K562 (cell line): ENCODE measurements around the gene HCFC1R1. TPM values are rescaled to one million over a fixed set of nuclear protein-coding genes. Genes with fewer than 3 reads are reported as not detected.

Experiments used
- ARID1B ChIP-seq: fragments of 450-650 bp; IDR thresholded peaks from 2 replicates; pipeline ENCODE4 v1.6.1; 2016; ENCODE audit warnings: antibody characterized with exemption, mild to moderate bottlenecking, inconsistent platforms
- ATF4 ChIP-seq: fragments of 450-650 bp; formaldehyde crosslinking; IDR thresholded peaks from 2 replicates; pipeline ENCODE4 v1.4.0; 2022; ENCODE audit warnings: mild to moderate bottlenecking, moderate library complexity
- EGR1 ChIP-seq: fragments of 450-650 bp; conservative IDR thresholded peaks from 2 replicates; pipeline ENCODE4 v1.6.1; 2017; ENCODE audit warnings: mild to moderate bottlenecking
- EHMT2 ChIP-seq: fragments of 450-650 bp; IDR thresholded peaks from 2 replicates; pipeline ENCODE4 v1.6.1; 2018; ENCODE audit warnings: antibody characterized with exemption
- FOS ChIP-seq: IDR thresholded peaks from 3 replicates; pipeline ENCODE4 v1.6.1; 2011; ENCODE audit not compliant: insufficient read length; ENCODE audit errors: extremely low read depth
- GATAD2B ChIP-seq: fragments of 450-650 bp; IDR thresholded peaks from 2 replicates; pipeline ENCODE4 v1.6.1; 2017; ENCODE audit warnings: mild to moderate bottlenecking, borderline replicate concordance
- GTF2B ChIP-seq: IDR thresholded peaks from 2 replicates; pipeline ENCODE4 v1.6.1; 2011; ENCODE audit not compliant: insufficient read length; ENCODE audit errors: extremely low read depth
- MYC ChIP-seq, 2 experiments: fragments of 250-450 bp in 1 of 2; sonication (Bioruptor Pico) in 1 of 2; IDR thresholded peaks; 2 replicates each; pipeline versions ENCODE4 v1.5.1 to v1.6.1; 2012 to 2021; ENCODE audit warnings: low read depth in 2 of 2, borderline replicate concordance in 1 of 2, improper control_type of control experiment in 1 of 2, low read length in 1 of 2, mild to moderate bottlenecking in 1 of 2, moderate library complexity in 1 of 2
- PATZ1 ChIP-seq: fragments of 250-450 bp; sonication (Bioruptor Pico); IDR thresholded peaks from 2 replicates; pipeline ENCODE4 v1.5.0; 2020; ENCODE audit warnings: mild to moderate bottlenecking, borderline replicate concordance
- PRPF4 ChIP-seq: fragments of 200-400 bp; formaldehyde crosslinking; IDR thresholded peaks from one replicate; pipeline ENCODE4 v1.6.1; 2017; ENCODE audit warnings: low read length, low read depth, mild to moderate bottlenecking; ENCODE audit not compliant: insufficient read depth, poor library complexity, severe bottlenecking
- RAD21 ChIP-seq, 2 experiments: fragments of 250-450 bp in 1 of 2; fragments of 450-650 bp in 1 of 2; sonication (Bioruptor Pico) in 1 of 2; formaldehyde crosslinking in 1 of 2; IDR thresholded peaks in 1 of 2; conservative IDR thresholded peaks in 1 of 2; 2 replicates each; pipeline versions ENCODE4 v1.4.0 to v1.8.0; 2020 to 2022; ENCODE audit warnings: mild to moderate bottlenecking in 2 of 2, moderate library complexity in 1 of 2
- RB1 ChIP-seq: fragments of 450-650 bp; IDR thresholded peaks from 2 replicates; pipeline ENCODE4 v1.6.1; 2017; ENCODE audit warnings: low read depth, mild to moderate bottlenecking
- THRAP3 ChIP-seq: fragments of 450-650 bp; IDR thresholded peaks from 2 replicates; pipeline ENCODE4 v1.6.1; 2016; ENCODE audit warnings: mild to moderate bottlenecking, inconsistent platforms, borderline replicate concordance
- ZBTB49 ChIP-seq: sonication (generic); formaldehyde crosslinking; IDR thresholded peaks from 2 replicates; pipeline ENCODE4 v1.8.0; 2022; ENCODE audit warnings: missing genetic modification reagents, mild to moderate bottlenecking, borderline replicate concordance
- ZNF146 ChIP-seq: IDR thresholded peaks from one replicate; pipeline ENCODE4 v1.6.1; 2018; ENCODE audit warnings: missing compliant biosample characterization; ENCODE audit not compliant: unreplicated experiment
- polyA plus RNA-seq, 8 experiments: library from polyadenylated mRNA; depleted of rRNA in 4 of 8; stranded (reverse) in 5 of 8; unstranded in 3 of 8; fragments of >200 nt; fragmentation: Nextera tagmentation in 2 of 8; fragmentation: Illumina TruSeq in 1 of 8; extraction: Ambion mirVana in 2 of 8; extraction: Trizol in 1 of 8; gene quantifications; 2 replicates each; pipeline versions ENCODE4 v1.2.1 to v1.2.3, GENCODE V29; 2011 to 2014; ENCODE audit warnings: inconsistent platforms in 1 of 8, missing spikeins in 1 of 8
- total RNA-seq, 7 experiments: library from RNA; depleted of rRNA in 6 of 7; stranded (reverse); fragments of >200 nt in 6 of 7; fragmentation: Illumina TruSeq in 2 of 7; extraction: Trizol in 2 of 7; gene quantifications; 2 replicates each; pipeline versions ENCODE4 v1.2.1 to v1.2.3, GENCODE V29; 2011 to 2021; ENCODE audit warnings: low replicate concordance in 1 of 7

HCFC1R1 gene
- total and polyA plus RNA-seq, 9 of the 15 experiments (the other 6 are each of a cell fraction or from before 2014, with no cell fraction given): 2.2 to 29.0 (median 11.2) TPM

GRCh38 chr16:3020247-3020603 is 3.5 kb downstream of the HCFC1R1 start, which contains the start of gene TNFRSF12A (continued):
- no peak for TF ChIP-seq GTF2B
- TF ChIP-seq ATF4: no peak
- peak; percentile 84 for TF ChIP-seq RB1
- no peak for TF ChIP-seq FOS
- TF ChIP-seq EHMT2: no peak
- TF ChIP-seq ARID1B: no peak
- TF ChIP-seq EGR1: peak; percentile 49
- peak; percentile 23 for TF ChIP-seq ZNF146 (CRISPR knock-in tag)
- TF ChIP-seq MYC (IDR thresholded peaks at IDR 0.05; ENCODE audit: low read depth, low read length): peak; percentile 56
- TF ChIP-seq MYC (CRISPR knock-in tag; IDR thresholded peaks at IDR 0.05; ENCODE audit: borderline replicate concordance, low read depth): no peak
- TF ChIP-seq RAD21 (CRISPR knock-in tag; conservative IDR thresholded peaks at IDR 0.05 in 1 of 2, IDR thresholded peaks at IDR 0.05 in 1 of 2): peak; percentile 6 to 12; a peak in 1 of 4 replicates
- no peak for TF ChIP-seq PATZ1 (CRISPR knock-in tag)
- TF ChIP-seq ZBTB49 (CRISPR knock-in tag): no peak
- TF ChIP-seq PRPF4: peak; percentile 47
- no peak for TF ChIP-seq THRAP3
- TF ChIP-seq GATAD2B: peak; percentile 58; the same call in 1 of the 2 replicates
